HepG2 (cell line): ENCODE data around the gene PDE4D. TPM values are rescaled to one million over a fixed set of nuclear protein-coding genes. Genes with fewer than 3 reads are reported as not detected.
A peak's percentile ranks its signal among the peaks of the same experiment; 100 is the strongest.

Source experiments
- ATAC-seq: fragments of 200-7000 bp; cut with Tn5 transposase; 3 replicates; pipeline ENCODE4 v1.9.1; 2020; ENCODE audit warnings: mild to moderate bottlenecking, moderate library complexity
- BruUV-seq: library from RNA; stranded (reverse); fragments of 400-500 nt; replicated peaks from 2 replicates; lab custom pipeline; 2021; lab: Mats Ljungman, UMichigan
- CTCF ChIA-PET: fragments of 300-600 bp; formaldehyde crosslinking; extraction: SDS; loops from one replicate; lab custom pipeline; 2021; ENCODE audit warnings: low total read pairs, inconsistent platforms, low intra/inter-chr PET ratio; lab: Yijun Ruan, JAX
- POLR2A ChIA-PET: fragments of 350-600 bp; sonication (Branson Sonifier 250); formaldehyde crosslinking; loops from one replicate; lab custom pipeline; 2020; ENCODE audit warnings: antibody characterized with exemption, inconsistent platforms; lab: Yijun Ruan, JAX
- DNase-seq: peaks from one replicate; pipeline ENCODE4 v3.0.0-alpha.2; 2015; ENCODE audit warnings: low spot score
- FAIRE-seq: peaks from 3 replicates; lab custom pipeline; 2011; peaks lifted over from hg19 to GRCh38; lab: Jason Lieb, UNC
- H2AFZ ChIP-seq: one replicate; pipeline ENCODE4 v1.6.1; 2011; ENCODE audit warnings: low read length, inconsistent platforms
- H3K27ac ChIP-seq: fragments of 300-600 bp; 3 replicates; pipeline ENCODE4 v1.8.0; 2011; ENCODE audit warnings: mixed run types, mild to moderate bottlenecking, mixed read lengths, low read length, inconsistent platforms; ENCODE audit not compliant: insufficient read depth; ENCODE audit errors: extremely low read length
- H3K27me3 ChIP-seq, 2 experiments: fragments of 200-600 bp in 1 of 2; 2 replicates in 1 of 2; 3 replicates in 1 of 2; pipeline versions ENCODE4 v1.6.0 to v1.8.0; 2011; ENCODE audit warnings: low read length in 2 of 2, mild to moderate bottlenecking in 2 of 2, moderate library complexity in 2 of 2, inconsistent platforms in 1 of 2; ENCODE audit not compliant: insufficient read depth in 2 of 2, control insufficient read depth in 1 of 2
- H3K36me3 ChIP-seq, 2 experiments: fragments of 200-600 bp in 1 of 2; replicated peaks in 1 of 2; 2 replicates in 1 of 2; 3 replicates in 1 of 2; pipeline versions ENCODE4 v1.5.1 to v1.8.0; 2011; ENCODE audit warnings: low read length in 2 of 2, inconsistent platforms in 1 of 2; ENCODE audit not compliant: insufficient read depth in 2 of 2, control insufficient read depth in 1 of 2
- H3K4me1 ChIP-seq: 2 replicates; pipeline ENCODE4 v1.5.1; 2012; ENCODE audit warnings: low read length, inconsistent platforms; ENCODE audit not compliant: insufficient read depth
- H3K4me2 ChIP-seq: 2 replicates; pipeline ENCODE4 v1.6.0; 2011; ENCODE audit warnings: low read depth, low read length, inconsistent platforms
- H3K4me3 ChIP-seq, 3 experiments: fragments of 200-600 bp in 1 of 3; sonication (generic), shearing (Covaris generic) in 1 of 3; replicated peaks in 1 of 3; 2 replicates each; pipeline ENCODE4 v1.5.1; 2011 to 2016; ENCODE audit warnings: low read length in 3 of 3, inconsistent platforms in 2 of 3, low read depth in 2 of 3, mild to moderate bottlenecking in 2 of 3, control low read depth in 1 of 3, mixed read lengths in 1 of 3; ENCODE audit not compliant: insufficient read depth in 1 of 3
- H3K79me2 ChIP-seq: one replicate; pipeline ENCODE4 v1.6.1; 2011; ENCODE audit warnings: low read length, inconsistent platforms; ENCODE audit not compliant: insufficient read depth
- H3K9ac ChIP-seq: 2 replicates; pipeline ENCODE4 v1.6.0; 2011; ENCODE audit warnings: mild to moderate bottlenecking, low read depth, low read length, inconsistent platforms; ENCODE audit not compliant: insufficient read depth
- H3K9me3 ChIP-seq: 2 replicates; pipeline ENCODE4 v1.5.1; 2012; ENCODE audit warnings: mild to moderate bottlenecking, low read length
- H4K20me1 ChIP-seq: 2 replicates; pipeline ENCODE4 v1.6.0; 2011; ENCODE audit warnings: inconsistent platforms, mild to moderate bottlenecking, low read length, moderate library complexity; ENCODE audit not compliant: insufficient read depth
- CBX5 ChIP-seq: sonication (generic); formaldehyde crosslinking; IDR thresholded peaks from 2 replicates; pipeline ENCODE4 v1.4.0; 2020; ENCODE audit warnings: missing genetic modification reagents, borderline replicate concordance
- MAFK ChIP-seq, 2 experiments: IDR thresholded peaks in 1 of 2; conservative IDR thresholded peaks in 1 of 2; 2 replicates each; pipeline ENCODE4 v1.6.1; 2011; ENCODE audit warnings: improper control_type of control experiment in 2 of 2, low read length in 2 of 2
- ZNF713 ChIP-seq: sonication (generic); formaldehyde crosslinking; IDR thresholded peaks from 2 replicates; pipeline ENCODE4 v1.4.0; 2020; ENCODE audit warnings: mild to moderate bottlenecking, missing genetic modification reagents
- WGBS: methylation state at CpG from one replicate; pipeline ENCODE4 v1.1.6; 2017; ENCODE audit warnings: low lambda C conversion rate; 5-methylcytosine and 5-hydroxymethylcytosine counted together
- in situ Hi-C: cut with HindIII; loops from 2 replicates; pipeline ENCODE4 v1.10.0; 2017; ENCODE audit warnings: low pct_unique_long_range_greater_than_20kb; ENCODE audit not compliant: extremely low pct_ligation_motif_present
- intact Hi-C: fragments of 100-400 bp; cut with micrococcal nuclease; formaldehyde crosslinking; loops from one replicate; pipeline ENCODE4 v1.10.0; 2022; ENCODE audit not compliant: unreplicated experiment
- polyA plus RNA-seq, 8 experiments: library from polyadenylated mRNA; depleted of rRNA in 3 of 8; stranded (reverse) in 7 of 8; unstranded in 1 of 8; fragments of >200 nt; fragmentation: Illumina TruSeq in 4 of 8; extraction: Trizol in 4 of 8; gene quantifications; 2 replicates each; pipeline versions ENCODE4 v1.2.1 to v1.2.3, GENCODE V29; 2011 to 2016; ENCODE audit warnings: low read depth in 4 of 8, missing spikeins in 1 of 8, mixed read lengths in 1 of 8; ENCODE audit not compliant: insufficient read depth in 1 of 8
- total RNA-seq, 5 experiments: library from RNA; depleted of rRNA; stranded (reverse); fragments of >200 nt; fragmentation: Illumina TruSeq; extraction: Trizol; gene quantifications; 2 replicates each; pipeline ENCODE4 v1.2.3, GENCODE V29; 2016; ENCODE audit warnings: low read depth in 1 of 5

Gene PDE4D
- total and polyA plus RNA-seq, 2 of the 13 experiments (the other 11 are each of a cell fraction or from before 2014, with no cell fraction given): 7.0 to 12.2 TPM

DNA sequence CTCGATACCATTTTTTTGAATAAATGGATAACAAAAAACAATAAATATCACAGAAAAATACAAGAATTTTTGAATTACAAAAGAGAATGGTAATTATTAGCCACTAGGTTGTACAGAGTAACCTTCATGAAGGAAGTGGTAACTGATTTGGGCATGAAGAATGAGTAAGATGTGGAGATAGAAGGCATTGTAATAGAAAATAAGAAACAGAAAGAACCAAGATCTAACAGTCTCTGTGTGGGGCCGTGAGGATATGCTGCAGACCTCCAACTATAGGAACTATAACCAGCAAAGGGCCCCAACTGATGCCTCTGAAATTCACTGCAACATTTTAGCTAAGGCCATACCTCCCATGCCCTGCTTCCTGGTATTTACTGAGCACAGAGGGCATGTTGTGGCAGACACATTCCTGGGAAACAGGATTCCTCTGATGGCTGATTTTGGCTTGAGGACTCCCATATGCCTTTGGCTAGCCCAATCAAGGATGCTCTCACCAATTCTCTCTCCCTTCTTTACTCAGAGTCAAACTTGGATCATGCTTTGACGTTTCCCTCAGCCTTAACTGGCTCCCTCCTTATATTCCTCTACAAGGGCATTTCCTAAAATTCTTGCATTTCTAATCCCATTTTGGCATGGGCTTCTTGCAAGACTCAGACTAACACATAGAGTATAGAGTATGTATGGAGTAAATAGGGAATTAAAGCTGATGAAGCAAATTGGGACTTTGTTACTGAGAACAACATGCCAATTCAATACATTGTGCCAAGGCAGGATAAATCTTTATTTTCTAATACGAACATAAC lies 208.9 kb downstream of the PDE4D start:
- CTCF ChIA-PET: no interaction called here
- POLR2A ChIA-PET: no interaction called here
- Histone ChIP-seq H3K4me1 (no peaks in the 10 kb centered on the region), H3K27ac (no peak overlapping the region), H3K4me3 (no peak overlapping the region), H3K9me3 (no peaks in the 10 kb centered on the region), H3K9ac (no peak overlapping the region), H3K27me3 (no peaks in the 10 kb centered on the region), H3K4me2 (no peak overlapping the region), H3K36me3 (no peaks in the 10 kb centered on the region), H3K79me2 (no peaks in the 10 kb centered on the region), H4K20me1 (no peaks in the 10 kb centered on the region), H2AFZ (no peak overlapping the region)
- DNase-seq (no peak), FAIRE-seq (no peak), ATAC-seq (no peak)
- intact Hi-C loops: no loop called here
- in situ Hi-C loops: no loop called here
- no TSS peak for BruUV-seq
- WGBS: 61% methylated on average over 4 of the region's 4 CpGs
- TF ChIP-seq MAFK (conservative IDR thresholded peaks at IDR 0.05 in 1 of 2, IDR thresholded peaks at IDR 0.05 in 1 of 2; ENCODE audit: low read length in 2 of 2) (peak in 1 of 2 experiments; percentile 42; a peak in 3 of 4 replicates), CBX5 (CRISPR knock-in tag) (no peak)

DNA sequence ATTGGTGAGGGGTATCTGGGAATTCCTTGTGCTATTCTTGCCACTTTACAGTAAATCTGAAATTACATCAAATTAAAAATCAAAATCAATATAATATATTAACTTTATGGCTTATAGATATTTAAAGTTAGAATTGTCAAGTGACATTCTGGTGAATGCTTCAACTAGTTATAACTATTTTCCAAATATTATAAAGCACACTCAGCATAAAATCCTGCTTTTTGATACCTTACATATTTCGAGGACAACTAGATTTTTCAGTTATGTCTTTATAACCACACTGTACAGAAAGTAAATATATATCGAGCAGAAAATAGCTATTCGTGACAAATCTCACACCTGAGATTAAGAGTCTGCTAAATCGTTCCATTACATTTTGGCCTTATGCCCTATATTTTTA lies 210.2 kb downstream of the PDE4D start:
- no peaks in the 10 kb centered on the region for H3K4me1 ChIP-seq
- peak; percentile 21 to 70; a peak in 2 of 4 replicates for TF ChIP-seq MAFK (conservative IDR thresholded peaks at IDR 0.05 in 1 of 2, IDR thresholded peaks at IDR 0.05 in 1 of 2; ENCODE audit: low read length in 2 of 2)
- no peak for TF ChIP-seq ZNF713 (CRISPR knock-in tag)
- TF ChIP-seq, all 625 proteins: peak for 1
- no peak overlapping the region for H3K27ac ChIP-seq
- H4K20me1 ChIP-seq: no peaks in the 10 kb centered on the region
- intact Hi-C loops (no loop called here), in situ Hi-C loops (no loop called here)
- DNase-seq (no peak), FAIRE-seq (no peak), ATAC-seq (no peak)
- H3K79me2 ChIP-seq: no peaks in the 10 kb centered on the region
- H3K36me3 ChIP-seq: no peaks in the 10 kb centered on the region
- no peaks in the 10 kb centered on the region for H3K9me3 ChIP-seq
- no peak overlapping the region for H3K9ac ChIP-seq
- H3K4me2 ChIP-seq: no peak overlapping the region
- ChIA-PET CTCF (no interaction called here), POLR2A (no interaction called here)
- no peak overlapping the region for H3K4me3 ChIP-seq
- WGBS: 86% methylated on average over 4 of the region's 4 CpGs
- no TSS peak for BruUV-seq
- H2AFZ ChIP-seq: no peak overlapping the region
- no peaks in the 10 kb centered on the region for H3K27me3 ChIP-seq
